Coronary artery (tissue), 2 donors: ENCODE results near the gene CYBRD1.
"Not testable (repeated sequence)": the region's sequence is repeated elsewhere in the genome, so short reads cannot be mapped to it uniquely, and the experiment has no call there.

ENCODE experiments used
- DNase-seq: peaks from one replicate; pipeline ENCODE4 v3.0.0-alpha.2; 2017; ENCODE audit warnings: low spot score
- H3K27ac ChIP-seq, 2 donors: fragments of 200-600 bp; sonication (generic); one replicate each; pipeline ENCODE4 v1.5.1; 2016 to 2019
- H3K4me3 ChIP-seq: fragments of 200-600 bp; sonication (generic); 2 replicates; pipeline ENCODE4 v1.5.1; 2016; ENCODE audit warnings: mild to moderate bottlenecking, moderate library complexity
- CTCF ChIP-seq: fragments of 200-600 bp; sonication (generic); IDR thresholded peaks from one replicate; pipeline ENCODE4 v1.5.1; 2019; ENCODE audit warnings: antibody characterized with exemption

The CYBRD1 gene

GRCh38 chr2:171533331-171533730 is 11.1 kb downstream of the CYBRD1 start:
- H3K4me3 ChIP-seq: no peak overlapping the region
- no peak for DNase-seq
- no peak for TF ChIP-seq CTCF
- H3K27ac ChIP-seq: no peak overlapping the region

GRCh38 chr2:171535528-171535927 is 13.3 kb downstream of the CYBRD1 start:
- not testable (repeated sequence) for H3K4me3 ChIP-seq, DNase-seq, H3K27ac ChIP-seq

- no peak for TF ChIP-seq CTCF
- Histone ChIP-seq H3K27ac (no peak overlapping the region), H3K4me3 (no peak overlapping the region)
- DNase-seq: no peak
Observed at GRCh38 chr2:171540437-171540836, 18.2 kb downstream of the CYBRD1 start.

- Histone ChIP-seq H3K27ac (no peak overlapping the region), H3K4me3 (no peak overlapping the region)
- TF ChIP-seq CTCF: no peak
- no peak for DNase-seq
Observed at GRCh38 chr2:171541202-171541887, 19.1 kb downstream of the CYBRD1 start.

- Histone ChIP-seq H3K4me3 (no peak overlapping the region), H3K27ac (no peak overlapping the region)
- DNase-seq: no peak
- no peak for TF ChIP-seq CTCF
Observed at GRCh38 chr2:171545086-171545485, 22.8 kb downstream of the CYBRD1 start.

GRCh38 chr2:171547256-171547655 is 25.0 kb downstream of the CYBRD1 start:
- H3K4me3 ChIP-seq: no peak overlapping the region
- TF ChIP-seq CTCF: no peak
- DNase-seq: no peak
- H3K27ac ChIP-seq: no peak overlapping the region

- Histone ChIP-seq H3K27ac (no peak overlapping the region), H3K4me3 (no peak overlapping the region)
- TF ChIP-seq CTCF: no peak
- no peak for DNase-seq
Observed at GRCh38 chr2:171547720-171548119, 25.4 kb downstream of the CYBRD1 start.

GRCh38 chr2:171550613-171551012 is 28.3 kb downstream of the CYBRD1 start:
- Histone ChIP-seq H3K27ac (no peak overlapping the region), H3K4me3 (no peak overlapping the region)
- no peak for TF ChIP-seq CTCF
- no peak for DNase-seq
